MM.1S (cell line): ENCODE results near the gene HOMER2.

ENCODE experiments used
- EZH2 ChIP-seq: fragments of 300-600 bp; sonication (generic); optimal IDR thresholded peaks from 2 replicates; pipeline ENCODE3; 2017; ENCODE audit warnings: low read depth, mild to moderate bottlenecking, antibody characterized with exemption, low read length, mixed read lengths
- EZH2phosphoT487 ChIP-seq: fragments of 300-600 bp; sonication (generic); IDR thresholded peaks from 2 replicates; pipeline ENCODE4 v1.6.1; 2018; ENCODE audit warnings: antibody characterized with exemption, low read length
- TF ChIP-seq, protein P1 (sequence below): fragments of 300-600 bp; sonication (generic); IDR thresholded peaks from 2 replicates; pipeline ENCODE4 v1.5.1; 2016; ENCODE audit warnings: antibody characterized with exemption, low read length, mixed read lengths

DNA sequence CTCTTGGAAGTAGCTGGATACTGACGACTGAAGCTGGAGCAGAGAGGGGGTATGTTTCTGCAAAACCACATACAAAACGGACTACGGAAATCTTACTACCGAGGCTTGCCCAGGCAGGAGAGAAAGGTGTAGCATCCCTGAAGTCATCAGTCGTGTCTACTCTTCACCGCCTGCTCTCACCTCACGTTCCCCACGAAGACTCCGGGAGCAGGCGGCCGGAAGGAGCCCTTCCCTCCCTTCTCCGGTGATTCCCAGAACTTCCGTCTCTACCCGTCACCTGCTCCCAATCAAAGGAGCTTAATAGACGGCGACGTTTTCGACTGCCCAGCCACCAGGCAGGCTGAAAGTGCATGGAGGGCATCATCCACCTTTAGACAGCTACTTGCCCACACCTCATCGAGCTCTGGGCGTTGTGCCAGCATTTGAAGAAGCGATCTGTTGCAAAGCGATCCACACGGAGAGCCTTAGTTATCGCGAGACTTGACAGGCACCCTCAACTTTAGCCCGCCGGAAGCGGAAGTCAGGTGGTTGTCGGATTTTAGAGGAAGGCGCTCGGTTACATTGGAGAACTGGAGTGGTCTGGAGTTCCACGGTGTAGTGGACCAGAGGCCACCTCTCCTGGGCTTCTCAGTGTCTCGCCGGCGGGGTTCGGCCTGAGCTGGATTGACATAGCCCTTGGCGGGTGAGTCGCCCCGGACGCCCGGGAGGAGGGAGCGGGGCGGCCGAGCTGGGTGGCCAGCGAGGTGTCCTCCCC, 33.3 kb upstream of the HOMER2 start, which contains the start of gene RAMAC:
- TF ChIP-seq, protein P1, sequence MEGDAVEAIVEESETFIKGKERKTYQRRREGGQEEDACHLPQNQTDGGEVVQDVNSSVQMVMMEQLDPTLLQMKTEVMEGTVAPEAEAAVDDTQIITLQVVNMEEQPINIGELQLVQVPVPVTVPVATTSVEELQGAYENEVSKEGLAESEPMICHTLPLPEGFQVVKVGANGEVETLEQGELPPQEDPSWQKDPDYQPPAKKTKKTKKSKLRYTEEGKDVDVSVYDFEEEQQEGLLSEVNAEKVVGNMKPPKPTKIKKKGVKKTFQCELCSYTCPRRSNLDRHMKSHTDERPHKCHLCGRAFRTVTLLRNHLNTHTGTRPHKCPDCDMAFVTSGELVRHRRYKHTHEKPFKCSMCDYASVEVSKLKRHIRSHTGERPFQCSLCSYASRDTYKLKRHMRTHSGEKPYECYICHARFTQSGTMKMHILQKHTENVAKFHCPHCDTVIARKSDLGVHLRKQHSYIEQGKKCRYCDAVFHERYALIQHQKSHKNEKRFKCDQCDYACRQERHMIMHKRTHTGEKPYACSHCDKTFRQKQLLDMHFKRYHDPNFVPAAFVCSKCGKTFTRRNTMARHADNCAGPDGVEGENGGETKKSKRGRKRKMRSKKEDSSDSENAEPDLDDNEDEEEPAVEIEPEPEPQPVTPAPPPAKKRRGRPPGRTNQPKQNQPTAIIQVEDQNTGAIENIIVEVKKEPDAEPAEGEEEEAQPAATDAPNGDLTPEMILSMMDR: no peak
- TF ChIP-seq EZH2phosphoT487: no peak
- TF ChIP-seq EZH2: no peak
